ENCODE results near the gene CYP4F2.

DNA sequence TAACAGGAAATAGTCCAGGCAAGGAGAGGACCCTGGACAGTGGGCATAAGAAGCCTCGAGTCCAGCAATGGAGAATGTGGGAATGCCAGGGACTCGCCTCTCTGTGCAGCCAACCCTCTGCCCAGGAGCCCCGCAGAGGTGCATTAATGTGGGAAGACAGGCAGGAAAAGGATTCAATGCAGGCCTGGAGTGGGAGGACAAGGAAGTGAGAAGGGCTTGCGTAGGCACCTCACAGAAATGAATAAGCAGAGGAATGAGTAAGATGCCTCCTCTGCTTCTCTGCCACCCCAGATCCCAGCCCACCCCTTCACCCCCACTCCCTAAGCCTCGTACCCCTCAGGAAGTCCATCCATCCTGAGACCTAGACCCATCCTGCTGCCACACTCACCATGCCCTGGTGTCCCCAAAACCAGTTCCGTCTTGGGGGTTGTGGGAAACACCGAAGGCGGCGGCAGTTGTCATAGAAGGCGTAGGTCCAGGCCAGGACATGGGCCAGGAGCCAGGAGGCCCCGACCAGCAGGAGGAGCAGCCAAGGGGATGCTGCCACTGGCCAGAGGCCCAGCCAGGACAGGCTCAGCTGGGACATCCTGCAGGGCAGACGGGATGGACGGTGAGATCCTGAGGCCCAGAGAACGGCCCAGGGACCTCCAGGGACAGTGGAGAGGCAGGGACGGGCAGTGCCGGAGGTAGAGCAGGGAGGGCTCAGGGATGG, 692 bp downstream of the CYP4F2 start:
- TF ChIP-seq POLR2AphosphoS5 (IDR thresholded peaks at IDR 0.05) (no peak), POLR2A (IDR thresholded peaks at IDR 0.05; ENCODE audit: low read depth) (no peak), EP300 (IDR thresholded peaks at IDR 0.05) (no peak)
- TF ChIP-seq, protein P1, sequence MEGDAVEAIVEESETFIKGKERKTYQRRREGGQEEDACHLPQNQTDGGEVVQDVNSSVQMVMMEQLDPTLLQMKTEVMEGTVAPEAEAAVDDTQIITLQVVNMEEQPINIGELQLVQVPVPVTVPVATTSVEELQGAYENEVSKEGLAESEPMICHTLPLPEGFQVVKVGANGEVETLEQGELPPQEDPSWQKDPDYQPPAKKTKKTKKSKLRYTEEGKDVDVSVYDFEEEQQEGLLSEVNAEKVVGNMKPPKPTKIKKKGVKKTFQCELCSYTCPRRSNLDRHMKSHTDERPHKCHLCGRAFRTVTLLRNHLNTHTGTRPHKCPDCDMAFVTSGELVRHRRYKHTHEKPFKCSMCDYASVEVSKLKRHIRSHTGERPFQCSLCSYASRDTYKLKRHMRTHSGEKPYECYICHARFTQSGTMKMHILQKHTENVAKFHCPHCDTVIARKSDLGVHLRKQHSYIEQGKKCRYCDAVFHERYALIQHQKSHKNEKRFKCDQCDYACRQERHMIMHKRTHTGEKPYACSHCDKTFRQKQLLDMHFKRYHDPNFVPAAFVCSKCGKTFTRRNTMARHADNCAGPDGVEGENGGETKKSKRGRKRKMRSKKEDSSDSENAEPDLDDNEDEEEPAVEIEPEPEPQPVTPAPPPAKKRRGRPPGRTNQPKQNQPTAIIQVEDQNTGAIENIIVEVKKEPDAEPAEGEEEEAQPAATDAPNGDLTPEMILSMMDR (IDR thresholded peaks at IDR 0.05): no peak

Measured in esophagus muscularis mucosa (tissue), 4 donors.